Measurements from ENCODE around the gene KCTD20. TPM values are rescaled to one million over a fixed set of nuclear protein-coding genes. Genes with fewer than 3 reads are reported as not detected.
"Not testable (repeated sequence)": the region's sequence is repeated elsewhere in the genome, so short reads cannot be mapped to it uniquely, and the experiment has no call there.

The KCTD20 gene
- total RNA-seq, 1 donor from 2014 or later, result 26.4 TPM

GRCh38 chr6:36442103-36442670 is 613 bp upstream of the KCTD20 start:
- ATAC-seq (no peak), DNase-seq (ENCODE audit: missing footprints) (no peak)
- intact Hi-C loops (cut with DNase I), result loop anchor here (2.0 to 5.0 kb wide), 3 partner anchors 19 to 240 kb away; partner anchors contain the start of gene SRSF3

DNA sequence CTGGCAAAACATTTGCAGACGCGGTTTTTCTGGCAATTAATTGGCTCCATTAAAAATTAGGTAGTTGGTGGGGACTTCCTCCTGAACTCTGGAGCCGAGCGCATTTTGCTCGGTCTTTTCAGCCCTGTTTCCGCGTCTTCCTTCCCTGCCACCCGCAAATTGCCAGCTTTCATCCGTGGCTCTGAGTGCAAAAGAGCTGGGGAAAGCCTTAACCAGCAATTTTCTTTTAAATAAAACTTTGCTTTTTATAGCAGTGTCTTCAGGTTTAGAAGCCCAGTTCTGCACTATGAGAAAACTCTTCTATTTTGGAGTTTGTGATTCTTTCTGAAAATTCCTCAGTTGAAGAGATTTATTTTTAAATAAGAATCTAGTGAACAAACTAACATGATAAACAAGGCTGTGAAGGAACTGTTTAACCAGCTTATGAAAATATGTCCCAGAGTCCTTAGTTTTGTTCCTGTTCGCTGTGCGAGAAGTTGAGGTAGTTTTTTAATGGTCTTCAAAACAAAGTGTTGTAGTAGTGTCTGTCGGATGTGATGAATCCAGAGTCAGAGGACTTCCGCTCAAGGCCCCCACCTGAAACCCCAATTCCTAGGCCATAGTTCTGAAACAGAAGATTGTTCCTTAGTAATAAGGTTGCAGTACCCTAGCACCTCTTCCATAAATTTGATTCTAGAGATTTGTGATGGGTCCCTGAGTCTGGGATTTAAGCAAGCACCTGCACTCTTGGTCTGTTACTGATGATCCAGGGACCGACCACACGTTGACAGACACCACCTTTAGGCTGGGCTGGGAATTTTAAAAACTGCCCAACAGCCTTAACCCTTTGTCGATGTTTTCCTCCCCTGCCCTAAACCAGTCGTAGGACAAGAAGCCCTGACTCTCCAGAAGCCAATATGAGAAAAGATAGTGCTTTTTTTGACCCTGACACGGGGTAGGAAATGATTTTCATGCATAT is 950 bp downstream of the KCTD20 start:
- no peak for ATAC-seq
- intact Hi-C loops (cut with DNase I), result loop anchor here (2.0 to 5.0 kb wide), 4 partner anchors 21 to 239 kb away; partner anchors contain the start of genes SRSF3 and STK38
- no peak for DNase-seq (ENCODE audit: missing footprints)

GRCh38 chr6:36444470-36444869 is 1.7 kb downstream of the KCTD20 start:
- intact Hi-C loops (cut with DNase I), result loop anchor here (2.0 to 5.0 kb wide), 3 partner anchors 102 to 238 kb away; partner anchors contain the start of genes SRSF3 and STK38
- DNase-seq (ENCODE audit: missing footprints) (no peak), ATAC-seq (no peak)

- intact Hi-C loops (cut with DNase I), result loop anchor here (2.0 kb wide), 1 partner anchor 101 kb away; the partner anchor contains the start of gene STK38
- no peak for DNase-seq (ENCODE audit: missing footprints)
- no peak for ATAC-seq
These were observed 2.8 kb downstream of the KCTD20 start for GRCh38 chr6:36445621-36446020.

GRCh38 chr6:36449173-36449572 is 6.4 kb downstream of the KCTD20 start:
- DNase-seq (ENCODE audit: missing footprints); intact Hi-C loops (cut with DNase I); ATAC-seq: not testable (repeated sequence)

- DNase-seq (ENCODE audit: missing footprints); intact Hi-C loops (cut with DNase I); ATAC-seq: not testable (repeated sequence)
These were observed 10.1 kb downstream of the KCTD20 start for GRCh38 chr6:36452897-36453296.

GRCh38 chr6:36455486-36456027 is 12.8 kb downstream of the KCTD20 start:
- ATAC-seq (no peak), DNase-seq (ENCODE audit: missing footprints) (no peak)
- intact Hi-C loops (cut with DNase I), result no loop called here

DNA sequence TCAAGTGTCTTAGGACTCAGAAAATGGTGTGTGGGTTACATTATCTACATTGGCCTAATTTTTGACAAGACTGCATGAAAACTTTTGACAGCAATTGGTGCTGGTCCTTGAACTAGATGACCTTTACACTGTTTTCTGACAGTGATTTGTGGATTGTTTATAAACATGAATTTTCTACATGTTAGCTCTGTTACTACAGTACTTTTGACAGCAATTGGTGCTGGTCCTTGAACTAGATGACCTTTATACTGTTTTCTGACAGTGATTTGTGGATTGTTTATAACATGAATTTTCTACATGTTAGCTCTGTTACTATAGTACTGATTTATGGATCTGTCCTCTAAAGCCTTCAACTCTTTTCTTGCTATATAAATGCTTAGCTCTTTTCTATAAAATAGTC is 16.7 kb downstream of the KCTD20 start:
- no peak for ATAC-seq
- no peak for DNase-seq (ENCODE audit: missing footprints)
- intact Hi-C loops (cut with DNase I), result no loop called here

- intact Hi-C loops (cut with DNase I), result no loop called here
- ATAC-seq, result no peak
These were observed 18.1 kb downstream of the KCTD20 start for GRCh38 chr6:36460916-36461315.

GRCh38 chr6:36461646-36462045 is 18.8 kb downstream of the KCTD20 start:
- ATAC-seq, result no peak
- intact Hi-C loops (cut with DNase I), result no loop called here
- DNase-seq (ENCODE audit: missing footprints), result no peak

More at GRCh38 chr6:36460916-36461315, 18.1 kb downstream of the KCTD20 start:
- no peak for DNase-seq (ENCODE audit: missing footprints)

GRCh38 chr6:36463676-36464075 is 20.9 kb downstream of the KCTD20 start:
- ATAC-seq, result no peak
- no peak for DNase-seq (ENCODE audit: missing footprints)
- intact Hi-C loops (cut with DNase I), result no loop called here

DNA sequence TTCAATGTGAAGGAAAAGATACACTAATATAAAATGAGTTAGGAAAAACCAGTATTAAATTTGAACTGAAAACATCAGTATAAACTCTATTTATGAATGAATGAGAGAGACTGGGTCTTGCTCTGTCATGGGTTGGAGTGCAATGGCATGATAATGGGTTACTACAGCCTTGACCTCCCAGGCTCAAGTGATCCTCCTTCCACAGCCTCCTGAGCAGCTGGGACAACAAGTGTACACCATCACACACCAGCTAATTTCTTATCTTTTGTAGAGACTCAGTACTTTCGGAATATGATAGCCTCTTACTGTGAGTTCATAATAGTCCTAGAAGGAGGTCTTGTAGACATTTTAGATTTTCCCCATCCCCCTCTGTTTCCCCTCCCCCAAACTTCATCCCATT is 21.4 kb downstream of the KCTD20 start:
- no peak for ATAC-seq
- intact Hi-C loops (cut with DNase I), result no loop called here
- no peak for DNase-seq (ENCODE audit: missing footprints)

GRCh38 chr6:36467625-36468024 is 24.8 kb downstream of the KCTD20 start:
- no peak for ATAC-seq
- no peak for DNase-seq (ENCODE audit: missing footprints)
- intact Hi-C loops (cut with DNase I), result no loop called here

DNA sequence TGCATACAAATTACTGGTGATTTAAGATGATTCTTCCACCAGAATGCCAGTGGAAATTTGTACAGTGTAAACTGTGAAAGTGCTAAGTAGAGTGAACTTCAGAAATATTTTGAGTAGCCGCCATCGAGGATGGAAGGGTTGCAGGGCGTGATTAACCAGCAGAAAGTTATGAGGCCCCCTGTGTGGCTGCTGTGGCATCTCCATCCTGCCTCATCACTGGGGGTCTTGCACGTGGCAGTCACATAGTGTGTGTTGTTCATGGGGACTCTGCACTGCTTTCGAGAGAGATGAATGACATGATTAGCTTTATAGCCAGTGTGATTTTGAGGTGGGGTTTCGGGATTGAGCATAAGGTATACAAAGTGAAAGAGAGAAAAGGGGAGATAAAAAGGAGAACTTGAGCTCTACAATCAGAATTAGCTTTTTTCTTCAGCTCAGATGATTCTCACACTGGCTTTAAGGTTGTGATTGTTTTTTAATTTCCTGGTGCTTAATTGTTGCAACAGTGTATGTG is 26.4 kb downstream of the KCTD20 start:
- intact Hi-C loops (cut with DNase I), result no loop called here
- DNase-seq (ENCODE audit: missing footprints) (no peak), ATAC-seq (no peak)

GRCh38 chr6:36469946-36470345 is 27.1 kb downstream of the KCTD20 start:
- ATAC-seq (no peak), DNase-seq (ENCODE audit: missing footprints) (no peak)
- intact Hi-C loops (cut with DNase I), result no loop called here

GRCh38 chr6:36478051-36478526 is 35.3 kb downstream of the KCTD20 start:
- intact Hi-C loops (cut with DNase I), result no loop called here
- ATAC-seq (no peak), DNase-seq (ENCODE audit: missing footprints) (no peak)

GRCh38 chr6:36479256-36479655 is 36.5 kb downstream of the KCTD20 start:
- no peak for DNase-seq (ENCODE audit: missing footprints)

GRCh38 chr6:36483326-36483725 is 40.5 kb downstream of the KCTD20 start:
- DNase-seq (ENCODE audit: missing footprints); ATAC-seq; intact Hi-C loops (cut with DNase I): not testable (repeated sequence)

More at GRCh38 chr6:36479256-36479655, 36.5 kb downstream of the KCTD20 start:
- intact Hi-C loops (cut with DNase I), result no loop called here
- ATAC-seq, result no peak

DNA sequence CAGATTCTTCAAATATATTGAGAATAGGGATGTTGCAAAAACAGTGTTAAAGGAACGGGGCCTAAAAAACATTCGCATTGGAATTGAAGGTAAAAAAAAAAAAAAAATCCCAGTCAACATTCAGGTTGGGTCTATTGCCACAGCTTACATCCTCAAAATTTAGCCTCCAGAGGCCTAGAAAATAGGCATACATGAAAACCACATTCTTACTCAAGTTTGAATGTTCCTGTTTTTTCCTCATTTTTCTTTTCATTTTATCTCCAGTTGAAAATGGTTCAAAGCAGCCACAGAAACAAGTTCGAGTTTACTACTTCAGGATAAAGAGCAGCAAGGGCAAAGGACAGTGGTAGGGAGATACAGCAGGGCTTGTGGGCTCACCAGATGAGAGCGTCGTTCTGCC is 41.9 kb downstream of the KCTD20 start:
- no peak for ATAC-seq
- no peak for DNase-seq (ENCODE audit: missing footprints)
- intact Hi-C loops (cut with DNase I), result no loop called here
